ENCODE measurements around the gene NLGN1.

DNA sequence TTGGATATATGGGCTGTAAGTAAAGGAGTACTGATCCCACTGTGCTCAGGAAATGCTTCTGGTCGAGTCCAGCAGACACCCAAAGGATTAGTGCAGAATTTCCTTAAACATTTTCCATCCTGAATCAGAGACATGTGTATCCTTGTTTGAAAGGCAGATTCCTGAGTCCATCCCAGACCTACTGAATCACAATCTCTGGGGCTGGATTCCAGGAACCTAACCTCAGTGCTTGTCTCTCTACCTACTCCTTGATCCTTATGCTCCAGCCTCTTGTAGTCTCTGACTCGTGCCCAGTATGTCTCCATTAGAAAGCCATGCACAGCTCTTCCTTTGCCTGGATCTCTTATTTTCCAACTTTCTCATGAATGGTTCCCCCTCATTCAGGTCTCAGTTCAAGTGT, 585.8 kb downstream of the NLGN1 start:
- TF ChIP-seq, protein P1, sequence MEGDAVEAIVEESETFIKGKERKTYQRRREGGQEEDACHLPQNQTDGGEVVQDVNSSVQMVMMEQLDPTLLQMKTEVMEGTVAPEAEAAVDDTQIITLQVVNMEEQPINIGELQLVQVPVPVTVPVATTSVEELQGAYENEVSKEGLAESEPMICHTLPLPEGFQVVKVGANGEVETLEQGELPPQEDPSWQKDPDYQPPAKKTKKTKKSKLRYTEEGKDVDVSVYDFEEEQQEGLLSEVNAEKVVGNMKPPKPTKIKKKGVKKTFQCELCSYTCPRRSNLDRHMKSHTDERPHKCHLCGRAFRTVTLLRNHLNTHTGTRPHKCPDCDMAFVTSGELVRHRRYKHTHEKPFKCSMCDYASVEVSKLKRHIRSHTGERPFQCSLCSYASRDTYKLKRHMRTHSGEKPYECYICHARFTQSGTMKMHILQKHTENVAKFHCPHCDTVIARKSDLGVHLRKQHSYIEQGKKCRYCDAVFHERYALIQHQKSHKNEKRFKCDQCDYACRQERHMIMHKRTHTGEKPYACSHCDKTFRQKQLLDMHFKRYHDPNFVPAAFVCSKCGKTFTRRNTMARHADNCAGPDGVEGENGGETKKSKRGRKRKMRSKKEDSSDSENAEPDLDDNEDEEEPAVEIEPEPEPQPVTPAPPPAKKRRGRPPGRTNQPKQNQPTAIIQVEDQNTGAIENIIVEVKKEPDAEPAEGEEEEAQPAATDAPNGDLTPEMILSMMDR (IDR thresholded peaks at IDR 0.05) = no peak
- TF ChIP-seq EP300 (IDR thresholded peaks at IDR 0.05) = no peak
- TF ChIP-seq POLR2A (IDR thresholded peaks at IDR 0.05; ENCODE audit: low read depth) = no peak
